ENCODE data around the gene REEP1.
A peak's percentile ranks its signal among the peaks of the same experiment; 100 is the strongest.

REEP1 gene

GRCh38 chr2:86308984-86309695 is 28.3 kb downstream of the REEP1 start:
- intact Hi-C loops (cut with DNase I), result no loop called here
- DNase-seq, result no peak

GRCh38 chr2:86308356-86308755 is 29.1 kb downstream of the REEP1 start:
- intact Hi-C loops (cut with DNase I), result no loop called here
- DNase-seq, result no peak

GRCh38 chr2:86307431-86307830 is 30.0 kb downstream of the REEP1 start:
- DNase-seq, result peak in 1 of 10 donors; percentile 27
- intact Hi-C loops (cut with DNase I), result no loop called here

- intact Hi-C loops (cut with DNase I), result no loop called here
- DNase-seq, result no peak
These were observed 31.5 kb downstream of the REEP1 start for GRCh38 chr2:86305915-86306254.

GRCh38 chr2:86305195-86305914 is 32.1 kb downstream of the REEP1 start:
- DNase-seq, result peak in 1 of 10 donors; percentile 63
- intact Hi-C loops (cut with DNase I), result no loop called here

GRCh38 chr2:86304416-86304815 is 33.0 kb downstream of the REEP1 start:
- DNase-seq, result peak in 1 of 10 donors; percentile 24
- intact Hi-C loops (cut with DNase I), result no loop called here

- no peak for DNase-seq
- intact Hi-C loops (cut with DNase I), result loop anchor here (2.0 kb wide), 1 partner anchor 64 kb away; no protein-coding TSS in a partner anchor
These were observed 35.1 kb downstream of the REEP1 start for GRCh38 chr2:86302320-86302719.

- intact Hi-C loops (cut with DNase I), result loop anchor here (2.0 kb wide), 1 partner anchor 65 kb away; no protein-coding TSS in a partner anchor
- peak in 1 of 10 donors; percentile 71 for DNase-seq
These were observed 35.7 kb downstream of the REEP1 start for GRCh38 chr2:86301711-86302202.

GRCh38 chr2:86301009-86301408 is 36.4 kb downstream of the REEP1 start:
- peak in 1 of 10 donors; percentile 38 for DNase-seq
- intact Hi-C loops (cut with DNase I), result no loop called here

- peak in 1 of 10 donors; percentile 55 for DNase-seq
- intact Hi-C loops (cut with DNase I), result no loop called here
These were observed 36.9 kb downstream of the REEP1 start for GRCh38 chr2:86300496-86300895.

- intact Hi-C loops (cut with DNase I), result loop anchor here (5.0 kb wide), 1 partner anchor 76 kb away; no protein-coding TSS in a partner anchor
- DNase-seq, result peak in 5 of 10 donors; percentile 35 to 91 (median 41)
These were observed 38.7 kb downstream of the REEP1 start for GRCh38 chr2:86298411-86299390.

- intact Hi-C loops (cut with DNase I), result loop anchor here (5.0 kb wide), 1 partner anchor 75 kb away; no protein-coding TSS in a partner anchor
- peak in 1 of 10 donors; percentile 61 for DNase-seq
These were observed 39.9 kb downstream of the REEP1 start for GRCh38 chr2:86297382-86298147.

GRCh38 chr2:86296947-86297346 is 40.5 kb downstream of the REEP1 start:
- peak in 1 of 10 donors; percentile 70 for DNase-seq
- intact Hi-C loops (cut with DNase I), result loop anchor here (5.0 kb wide), 1 partner anchor 75 kb away; no protein-coding TSS in a partner anchor

GRCh38 chr2:86295066-86295465 is 42.4 kb downstream of the REEP1 start:
- intact Hi-C loops (cut with DNase I), result loop anchor here (5.0 kb wide), 1 partner anchor 73 kb away; no protein-coding TSS in a partner anchor
- peak in 1 of 10 donors; percentile 73 for DNase-seq

GRCh38 chr2:86293612-86294011 is 43.8 kb downstream of the REEP1 start:
- intact Hi-C loops (cut with DNase I), result no loop called here
- peak in 1 of 10 donors; percentile 25 for DNase-seq

GRCh38 chr2:86292571-86293515 is 44.6 kb downstream of the REEP1 start:
- intact Hi-C loops (cut with DNase I), result no loop called here
- peak in 1 of 10 donors; percentile 44 for DNase-seq

GRCh38 chr2:86291328-86291662 is 46.1 kb downstream of the REEP1 start:
- intact Hi-C loops (cut with DNase I), result no loop called here
- no peak for DNase-seq

GRCh38 chr2:86290596-86291327 is 46.7 kb downstream of the REEP1 start:
- peak in 1 of 10 donors; percentile 35 for DNase-seq
- intact Hi-C loops (cut with DNase I), result no loop called here
